HUES48 (cell line): ENCODE data around the gene FGD3.

Experiments
- H3K27ac ChIP-seq: one replicate; pipeline ENCODE4 v1.7.0; 2013; ENCODE audit warnings: low read depth, low read length, inconsistent platforms
- H3K27me3 ChIP-seq: 2 replicates; pipeline ENCODE4 v1.6.1; 2013; ENCODE audit warnings: mild to moderate bottlenecking, low read length; ENCODE audit not compliant: control insufficient read depth, insufficient read depth
- H3K36me3 ChIP-seq: 2 replicates; pipeline ENCODE4 v1.6.1; 2013; ENCODE audit warnings: low read length; ENCODE audit not compliant: control insufficient read depth, insufficient read depth
- H3K4me1 ChIP-seq: 2 replicates; pipeline ENCODE4 v1.6.1; 2013; ENCODE audit warnings: mild to moderate bottlenecking, low read length; ENCODE audit not compliant: control insufficient read depth, insufficient read depth
- H3K4me3 ChIP-seq: 2 replicates; pipeline ENCODE4 v1.5.1; 2013; ENCODE audit warnings: mild to moderate bottlenecking, low read depth, low read length
- H3K9ac ChIP-seq: 2 replicates; pipeline ENCODE4 v1.6.1; 2013; ENCODE audit warnings: mild to moderate bottlenecking, low read depth, low read length, moderate library complexity
- H3K9me3 ChIP-seq: 2 replicates; pipeline ENCODE4 v1.6.1; 2013; ENCODE audit warnings: low read length; ENCODE audit not compliant: control insufficient read depth, insufficient read depth

The FGD3 gene

GRCh38 chr9:93082841-93083411 lies 135.6 kb downstream of the FGD3 start:
- Histone ChIP-seq H3K9me3 (no peaks in the 10 kb centered on the region), H3K27ac (no peak overlapping the region), H3K36me3 (no peaks in the 10 kb centered on the region), H3K4me3 (no peak overlapping the region), H3K27me3 (no peaks in the 10 kb centered on the region), H3K9ac (no peak overlapping the region), H3K4me1 (no peaks in the 10 kb centered on the region)

GRCh38 chr9:93083592-93084470 lies 136.5 kb downstream of the FGD3 start:
- Histone ChIP-seq H3K27me3 (no peaks in the 10 kb centered on the region), H3K27ac (no peak overlapping the region), H3K4me1 (no peaks in the 10 kb centered on the region), H3K36me3 (no peaks in the 10 kb centered on the region), H3K9me3 (no peaks in the 10 kb centered on the region), H3K9ac (no peak overlapping the region), H3K4me3 (no peak overlapping the region)

- no peak overlapping the region for H3K4me3 ChIP-seq
- no peak overlapping the region for H3K27ac ChIP-seq
- H3K9me3 ChIP-seq = no peaks in the 10 kb centered on the region
- no peak overlapping the region for H3K9ac ChIP-seq
- no peaks in the 10 kb centered on the region for H3K4me1 ChIP-seq
- no peaks in the 10 kb centered on the region for H3K27me3 ChIP-seq
- no peaks in the 10 kb centered on the region for H3K36me3 ChIP-seq
Observed at GRCh38 chr9:93084471-93084881, 137.2 kb downstream of the FGD3 start.

GRCh38 chr9:93085676-93086075 lies 138.4 kb downstream of the FGD3 start:
- H3K36me3 ChIP-seq = no peaks in the 10 kb centered on the region
- no peak overlapping the region for H3K27ac ChIP-seq
- H3K27me3 ChIP-seq = no peaks in the 10 kb centered on the region

More at GRCh38 chr9:93085676-93086075, 138.4 kb downstream of the FGD3 start:
- Histone ChIP-seq H3K9me3 (no peaks in the 10 kb centered on the region), H3K4me1 (no peaks in the 10 kb centered on the region), H3K9ac (no peak overlapping the region), H3K4me3 (no peak overlapping the region)
